Cortex of kidney (tissue), 1 donor: ENCODE data around the gene MTERF4.

ENCODE experiments used
- DNase-seq: peaks from one replicate; lab custom pipeline; 2025; lab: John Stamatoyannopoulos, UW

MTERF4 gene

GRCh38 chr2:241088376-241088775 lies 13.7 kb downstream of the MTERF4 start:
- no peak for DNase-seq

GRCh38 chr2:241087420-241088268 lies 14.4 kb downstream of the MTERF4 start:
- no peak for DNase-seq

GRCh38 chr2:241084856-241085444 lies 17.1 kb downstream of the MTERF4 start:
- no peak for DNase-seq

GRCh38 chr2:241083091-241083415 lies 19.0 kb downstream of the MTERF4 start:
- no peak for DNase-seq

- no peak for DNase-seq
Measured at GRCh38 chr2:241082341-241083090, 19.6 kb downstream of the MTERF4 start.

GRCh38 chr2:241081643-241082340 lies 20.3 kb downstream of the MTERF4 start:
- no peak for DNase-seq

- no peak for DNase-seq
Measured at GRCh38 chr2:241081190-241081642, 20.9 kb downstream of the MTERF4 start.

GRCh38 chr2:241080405-241081189 lies 21.5 kb downstream of the MTERF4 start:
- no peak for DNase-seq

GRCh38 chr2:241074901-241075540 lies 27.1 kb downstream of the MTERF4 start:
- DNase-seq = no peak

GRCh38 chr2:241074065-241074818 lies 27.8 kb downstream of the MTERF4 start:
- no peak for DNase-seq

GRCh38 chr2:241073166-241074064 lies 28.7 kb downstream of the MTERF4 start:
- no peak for DNase-seq

GRCh38 chr2:241072553-241073165 lies 29.4 kb downstream of the MTERF4 start:
- no peak for DNase-seq

- no peak for DNase-seq
Measured at GRCh38 chr2:241072151-241072550, 29.9 kb downstream of the MTERF4 start.

GRCh38 chr2:241071677-241072111 lies 30.4 kb downstream of the MTERF4 start:
- DNase-seq = no peak

- DNase-seq = no peak
Measured at GRCh38 chr2:241070811-241071676, 31.0 kb downstream of the MTERF4 start.

GRCh38 chr2:241070361-241070760 lies 31.7 kb downstream of the MTERF4 start:
- no peak for DNase-seq

- no peak for DNase-seq
Measured at GRCh38 chr2:241069821-241070281, 32.2 kb downstream of the MTERF4 start.
